Thoracic aorta endothelial cell (primary cell): ENCODE data around the gene RAPGEF5. TPM values are rescaled to one million over a fixed set of nuclear protein-coding genes. Genes with fewer than 3 reads are reported as not detected.

Experiments used
- small RNA-seq: library from RNA; depleted of rRNA; stranded (forward); fragments of <200 nt; gene quantifications from one replicate; pipeline ENCODE3, GENCODE V24; 2012
- total RNA-seq: library from RNA; depleted of rRNA; stranded (reverse); fragments of >200 nt; gene quantifications from 2 replicates; pipeline ENCODE4 v1.2.3, GENCODE V29; 2012

RAPGEF5 gene
- total RNA-seq, result 140 and 233 TPM in 2 replicates

DNA sequence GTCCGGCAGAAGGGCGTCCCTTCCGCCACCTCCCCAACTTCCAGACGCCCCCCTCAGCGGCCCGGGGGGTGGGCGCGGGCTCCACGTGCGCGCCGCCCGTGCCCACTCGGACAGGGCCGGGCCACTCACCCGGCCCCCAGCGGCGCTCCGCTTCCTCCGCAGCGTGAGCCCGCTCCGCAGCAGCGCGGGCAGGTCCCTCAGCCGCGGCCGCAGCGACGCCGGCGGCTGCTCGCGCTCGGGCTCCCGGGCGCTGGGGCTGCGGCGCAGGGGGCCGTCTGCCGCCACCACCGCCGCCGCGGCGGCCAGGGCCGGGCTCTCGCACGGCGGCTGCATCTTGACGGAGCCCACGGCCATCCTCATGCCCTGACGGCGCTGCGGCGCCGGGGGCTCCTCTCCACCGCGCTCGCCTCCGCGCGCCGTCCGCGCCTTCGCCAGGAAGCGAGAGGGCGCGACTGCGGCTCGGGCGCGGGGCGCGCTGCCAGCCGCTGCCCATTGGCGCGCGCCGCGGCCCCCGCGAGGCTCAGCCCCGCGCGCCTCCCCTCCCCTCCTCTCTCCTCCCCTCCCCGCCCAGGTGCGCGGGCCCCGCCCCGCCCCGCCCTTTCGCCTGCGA is at the start of gene RAPGEF5:
Gene RAPGEF5, minus strand, starts transcription at position 454 of the 610 bp plus-strand sequence. Its CDS starts 94 bp downstream, at position 360.

Small RNAs within 50 kb of the gene (small RNA-seq; reads per million reads assigned to genes)
- not detected for gene RNA5SP227

Other genes starting within 250 kb of the RAPGEF5 start
- gene STEAP1B, start 143.0 kb upstream of the RAPGEF5 start, total RNA-seq, result 67.3 and 112 TPM in 2 replicates